SIG-M5 treated with dmso at 0.1 percent for 504 hours (cell line): ENCODE measurements around the gene PRMT7.
A peak's percentile ranks its signal among the peaks of the same experiment; 100 is the strongest.

Experiments used
- DNase-seq: peaks from one replicate; lab custom pipeline; 2025; ENCODE audit not compliant: unreplicated experiment; lab: John Stamatoyannopoulos, UW

Gene PRMT7

GRCh38 chr16:68300734-68301459 lies 9.9 kb upstream of the PRMT7 start:
- no peak for DNase-seq

GRCh38 chr16:68306633-68307032 lies 4.2 kb upstream of the PRMT7 start:
- no peak for DNase-seq

GRCh38 chr16:68309799-68310198 lies 1.0 kb upstream of the PRMT7 start:
- DNase-seq: no peak

GRCh38 chr16:68310437-68310773 lies 414 bp upstream of the PRMT7 start:
- DNase-seq: peak; percentile 61

- DNase-seq: no peak
Measured at GRCh38 chr16:68313116-68313515, 2.3 kb downstream of the PRMT7 start.

GRCh38 chr16:68319185-68319908 lies 8.5 kb downstream of the PRMT7 start:
- DNase-seq: no peak

- DNase-seq: no peak
Measured at GRCh38 chr16:68324336-68324735, 13.5 kb downstream of the PRMT7 start.

GRCh38 chr16:68324780-68325357 lies 14.1 kb downstream of the PRMT7 start:
- no peak for DNase-seq

- peak; percentile 80 for DNase-seq
Measured at GRCh38 chr16:68328151-68328859, 17.5 kb downstream of the PRMT7 start.

- DNase-seq: no peak
Measured at GRCh38 chr16:68328860-68329390, 18.1 kb downstream of the PRMT7 start.

- no peak for DNase-seq
Measured at GRCh38 chr16:68331879-68332410, 21.1 kb downstream of the PRMT7 start.

GRCh38 chr16:68332411-68333121 lies 21.7 kb downstream of the PRMT7 start:
- DNase-seq: peak; percentile 78

GRCh38 chr16:68335175-68335574 lies 24.4 kb downstream of the PRMT7 start:
- DNase-seq: no peak

- DNase-seq: no peak
Measured at GRCh38 chr16:68338326-68339119, 27.7 kb downstream of the PRMT7 start.

GRCh38 chr16:68339214-68339613 lies 28.4 kb downstream of the PRMT7 start:
- no peak for DNase-seq

- no peak for DNase-seq
Measured at GRCh38 chr16:68342620-68343019, 31.8 kb downstream of the PRMT7 start.

GRCh38 chr16:68343137-68343536 lies 32.3 kb downstream of the PRMT7 start:
- no peak for DNase-seq

GRCh38 chr16:68344252-68344651 lies 33.4 kb downstream of the PRMT7 start:
- no peak for DNase-seq

GRCh38 chr16:68345351-68345810 lies 34.6 kb downstream of the PRMT7 start:
- DNase-seq: no peak
